ENCODE data around the gene RPL37A.

Gene RPL37A

GRCh38 chr2:216497382-216498069 is 1.1 kb upstream of the RPL37A start:
- TF ChIP-seq FOXM1 (IDR thresholded peaks at IDR 0.05; ENCODE audit: borderline replicate concordance, low read depth), result no peak
- no peak for TF ChIP-seq ZBTB7A (IDR thresholded peaks at IDR 0.05; ENCODE audit: low read depth)

- TF ChIP-seq TAF1 (IDR thresholded peaks at IDR 0.05; ENCODE audit: low read depth) (no peak), YY1 (IDR thresholded peaks at IDR 0.05; ENCODE audit: low read depth) (no peak), CEBPB (IDR thresholded peaks at IDR 0.05) (no peak), EP300 (IDR thresholded peaks at IDR 0.05; ENCODE audit: borderline replicate concordance) (no peak), EGR1 (IDR thresholded peaks at IDR 0.05) (no peak), REST (IDR thresholded peaks at IDR 0.05; ENCODE audit: low read depth) (no peak), TCF12 (IDR thresholded peaks at IDR 0.05; ENCODE audit: low read depth) (no peak), ZBTB7A (IDR thresholded peaks at IDR 0.05; ENCODE audit: low read depth) (no peak), TEAD4 (IDR thresholded peaks at IDR 0.05) (no peak), CREB1 (IDR thresholded peaks at IDR 0.05; ENCODE audit: low read depth) (no peak), NFIC (IDR thresholded peaks at IDR 0.05) (no peak), RAD21 (IDR thresholded peaks at IDR 0.05; ENCODE audit: low read depth) (no peak), FOXM1 (IDR thresholded peaks at IDR 0.05; ENCODE audit: borderline replicate concordance, low read depth) (no peak)
- TF ChIP-seq, protein P1, sequence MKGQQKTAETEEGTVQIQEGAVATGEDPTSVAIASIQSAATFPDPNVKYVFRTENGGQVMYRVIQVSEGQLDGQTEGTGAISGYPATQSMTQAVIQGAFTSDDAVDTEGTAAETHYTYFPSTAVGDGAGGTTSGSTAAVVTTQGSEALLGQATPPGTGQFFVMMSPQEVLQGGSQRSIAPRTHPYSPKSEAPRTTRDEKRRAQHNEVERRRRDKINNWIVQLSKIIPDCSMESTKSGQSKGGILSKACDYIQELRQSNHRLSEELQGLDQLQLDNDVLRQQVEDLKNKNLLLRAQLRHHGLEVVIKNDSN (IDR thresholded peaks at IDR 0.05), result no peak
- TF ChIP-seq, protein P2, sequence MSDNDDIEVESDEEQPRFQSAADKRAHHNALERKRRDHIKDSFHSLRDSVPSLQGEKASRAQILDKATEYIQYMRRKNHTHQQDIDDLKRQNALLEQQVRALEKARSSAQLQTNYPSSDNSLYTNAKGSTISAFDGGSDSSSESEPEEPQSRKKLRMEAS (IDR thresholded peaks at IDR 0.05), result no peak
Observed at GRCh38 chr2:216498070-216498378, 620 bp upstream of the RPL37A start.

DNA sequence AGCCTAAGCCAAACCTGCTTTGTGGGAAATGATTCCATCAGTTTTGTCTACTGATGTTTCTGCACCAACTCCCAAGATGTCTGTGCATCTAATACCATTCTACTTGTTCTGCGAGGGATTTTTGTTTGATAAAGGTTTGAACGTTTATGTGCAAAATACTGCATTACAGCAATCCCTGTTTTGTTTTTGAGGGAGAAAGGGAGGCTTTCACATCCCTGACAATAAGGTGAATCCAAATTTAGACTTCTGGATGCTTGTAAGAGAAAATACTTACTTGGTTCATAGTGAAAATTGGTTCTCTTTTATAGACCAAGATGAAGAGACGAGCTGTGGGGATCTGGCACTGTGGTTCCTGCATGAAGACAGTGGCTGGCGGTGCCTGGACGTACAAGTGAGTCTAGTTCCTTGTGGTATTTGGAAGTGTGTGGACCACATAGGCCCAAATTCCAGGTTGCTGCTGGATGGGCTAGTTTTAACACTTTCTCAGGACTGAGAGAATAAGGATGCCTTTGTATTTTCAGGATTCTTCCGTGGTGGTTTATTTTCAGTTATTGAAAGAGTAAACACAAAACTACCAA is 1.1 kb downstream of the RPL37A start:
- TF ChIP-seq, protein P2 (IDR thresholded peaks at IDR 0.05), result no peak
- TF ChIP-seq CEBPB (IDR thresholded peaks at IDR 0.05) (no peak), TEAD4 (IDR thresholded peaks at IDR 0.05) (no peak), FOXM1 (IDR thresholded peaks at IDR 0.05; ENCODE audit: borderline replicate concordance, low read depth) (no peak), NFIC (IDR thresholded peaks at IDR 0.05) (no peak), YY1 (IDR thresholded peaks at IDR 0.05; ENCODE audit: low read depth) (no peak), ZBTB7A (IDR thresholded peaks at IDR 0.05; ENCODE audit: low read depth) (no peak), EP300 (IDR thresholded peaks at IDR 0.05; ENCODE audit: borderline replicate concordance) (no peak), RAD21 (IDR thresholded peaks at IDR 0.05; ENCODE audit: low read depth) (no peak), REST (IDR thresholded peaks at IDR 0.05; ENCODE audit: low read depth) (no peak), EGR1 (IDR thresholded peaks at IDR 0.05) (no peak), TAF1 (IDR thresholded peaks at IDR 0.05; ENCODE audit: low read depth) (no peak), TCF12 (IDR thresholded peaks at IDR 0.05; ENCODE audit: low read depth) (no peak), CREB1 (IDR thresholded peaks at IDR 0.05; ENCODE audit: low read depth) (no peak)
- TF ChIP-seq, protein P1 (IDR thresholded peaks at IDR 0.05), result no peak

GRCh38 chr2:216500572-216500971 is 1.9 kb downstream of the RPL37A start:
- no peak for TF ChIP-seq CREB1 (IDR thresholded peaks at IDR 0.05; ENCODE audit: low read depth)
- TF ChIP-seq EP300 (IDR thresholded peaks at IDR 0.05; ENCODE audit: borderline replicate concordance), result no peak
- TF ChIP-seq NFIC (IDR thresholded peaks at IDR 0.05), result no peak
- TF ChIP-seq TCF12 (IDR thresholded peaks at IDR 0.05; ENCODE audit: low read depth), result no peak
- no peak for TF ChIP-seq REST (IDR thresholded peaks at IDR 0.05; ENCODE audit: low read depth)
- TF ChIP-seq TAF1 (IDR thresholded peaks at IDR 0.05; ENCODE audit: low read depth), result no peak
- TF ChIP-seq EGR1 (IDR thresholded peaks at IDR 0.05), result no peak
- TF ChIP-seq, protein P1 (IDR thresholded peaks at IDR 0.05), result no peak
- no peak for TF ChIP-seq RAD21 (IDR thresholded peaks at IDR 0.05; ENCODE audit: low read depth)
- TF ChIP-seq CEBPB (IDR thresholded peaks at IDR 0.05), result no peak

All from Ishikawa (cell line).